Stimulated activated CD4-positive, alpha-beta T cell treated with anti-CD3 and anti-CD28 coated beads, Interleukin-1b, Interleukin-23, amount 100 ng/mL, for 4 hours (primary cell): ENCODE results near the gene ETFA.

Source experiments
- DNase-seq, 2 donors: peaks; one replicate each; pipeline ENCODE4 v3.0.0-alpha.2; 2020; ENCODE audit warnings: low read depth in 2 of 2

The ETFA gene

DNA sequence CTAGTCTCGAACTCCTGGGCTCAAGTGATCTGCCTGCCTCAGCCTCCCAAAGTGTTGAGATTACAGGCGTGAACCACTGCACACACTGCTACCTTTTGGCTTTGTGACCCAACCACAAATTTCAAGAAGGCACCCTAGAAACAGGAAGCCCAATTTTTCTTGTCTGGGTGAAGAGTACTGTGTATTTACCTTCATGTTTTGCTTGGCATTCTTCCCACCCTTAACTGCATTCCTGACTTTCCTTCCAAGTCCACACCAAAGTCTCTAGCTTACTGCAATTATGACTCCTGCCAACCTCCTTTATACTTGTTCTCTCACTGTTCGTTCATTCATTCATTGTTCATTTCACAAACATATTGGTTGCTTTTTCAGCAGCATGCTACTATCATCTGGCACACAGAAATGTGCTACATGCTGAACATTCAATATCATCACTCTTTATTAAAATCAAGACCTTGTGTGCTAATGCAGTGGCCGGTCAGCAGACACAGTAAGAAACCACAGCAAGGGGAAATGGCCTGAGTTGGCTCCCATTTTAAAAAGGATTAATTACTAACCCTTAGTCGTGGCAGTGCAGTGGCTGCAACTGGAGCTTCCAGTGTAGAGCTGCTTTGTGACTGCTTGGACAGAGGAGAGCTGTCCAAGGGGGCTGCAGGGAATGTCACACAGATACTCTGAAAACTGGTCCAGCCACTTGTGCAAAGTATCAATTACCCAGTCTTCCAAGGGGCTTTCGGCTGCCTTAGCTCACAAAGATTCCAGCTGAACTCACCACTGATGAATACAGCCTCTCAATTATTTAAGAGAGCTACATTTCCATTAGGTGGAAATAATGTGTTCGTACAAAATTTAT, 94.0 kb downstream of the ETFA start:
- DNase-seq, result no peak

GRCh38 chr15:76215634-76216033, 95.6 kb downstream of the ETFA start:
- DNase-seq, result no peak

GRCh38 chr15:76209942-76210341, 101.3 kb downstream of the ETFA start:
- no peak for DNase-seq

- DNase-seq, result no peak
Measured at GRCh38 chr15:76209523-76209922, 101.7 kb downstream of the ETFA start.

GRCh38 chr15:76208786-76209424, 102.4 kb downstream of the ETFA start:
- no peak for DNase-seq

DNA sequence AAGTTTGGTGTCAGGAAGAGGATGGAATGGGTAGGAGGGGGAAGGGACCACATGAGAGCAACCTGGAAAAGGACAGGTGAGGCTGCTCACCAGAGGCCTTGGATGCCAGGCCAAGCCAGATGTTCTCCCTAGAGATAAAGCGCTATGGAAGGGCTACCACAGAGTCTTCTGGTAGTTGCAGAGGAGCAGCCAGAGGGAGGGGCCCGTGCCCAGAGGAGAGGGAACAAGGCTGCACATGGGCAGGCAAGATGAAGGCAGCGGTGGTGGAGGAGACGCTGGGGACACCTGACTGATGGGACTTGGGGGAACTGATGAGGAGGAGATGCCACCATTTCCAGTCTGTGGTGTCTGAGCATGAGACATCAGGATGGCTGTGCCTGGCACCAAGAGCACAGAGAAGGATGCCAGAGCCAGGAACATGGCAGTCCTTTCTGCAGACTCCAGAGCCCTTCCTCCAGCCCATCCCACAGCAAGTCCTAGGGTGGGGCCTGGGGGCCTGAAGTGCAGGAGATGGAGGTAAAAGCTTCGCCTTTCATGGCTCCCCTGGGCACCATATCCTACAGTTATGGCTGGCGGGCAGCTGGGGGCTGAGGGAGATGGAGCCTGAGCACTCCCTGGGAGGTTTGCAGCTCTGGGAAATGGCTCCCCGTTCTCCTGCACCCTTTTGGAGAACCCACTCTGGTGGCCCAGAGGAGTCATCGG, 103.0 kb downstream of the ETFA start:
- no peak for DNase-seq

DNA sequence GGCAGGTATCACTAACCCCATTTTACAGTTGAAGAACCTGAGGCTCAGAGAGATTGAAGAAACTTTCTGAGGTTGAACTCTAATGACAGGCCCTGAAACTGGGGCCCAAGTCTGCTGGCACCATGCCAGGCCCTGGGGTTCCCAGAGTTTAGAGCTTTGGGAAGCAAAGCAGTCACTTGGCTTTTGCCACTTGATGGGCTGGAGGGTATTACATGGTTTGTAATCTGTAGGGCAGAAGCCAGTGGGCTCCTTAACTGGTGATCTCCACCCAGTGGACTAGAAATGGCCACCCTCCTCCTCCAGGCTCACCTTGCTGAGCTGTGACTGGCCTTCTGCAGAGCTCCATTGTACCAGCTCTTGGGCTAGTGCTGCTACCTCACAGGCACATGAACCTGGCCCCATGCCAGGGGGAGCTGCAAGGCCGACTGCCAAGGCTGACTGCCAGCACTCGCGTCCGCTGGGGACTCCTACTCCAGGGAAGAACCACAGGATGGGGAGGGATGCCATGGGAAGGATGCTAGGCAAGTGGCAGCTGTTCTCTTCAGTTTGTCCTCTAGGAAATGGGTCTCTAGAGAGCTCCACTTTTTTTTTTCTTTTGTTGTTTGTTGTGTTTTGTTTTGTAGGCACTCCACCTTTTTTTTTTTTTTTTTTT, 104.8 kb downstream of the ETFA start:
- DNase-seq, result no peak

DNA sequence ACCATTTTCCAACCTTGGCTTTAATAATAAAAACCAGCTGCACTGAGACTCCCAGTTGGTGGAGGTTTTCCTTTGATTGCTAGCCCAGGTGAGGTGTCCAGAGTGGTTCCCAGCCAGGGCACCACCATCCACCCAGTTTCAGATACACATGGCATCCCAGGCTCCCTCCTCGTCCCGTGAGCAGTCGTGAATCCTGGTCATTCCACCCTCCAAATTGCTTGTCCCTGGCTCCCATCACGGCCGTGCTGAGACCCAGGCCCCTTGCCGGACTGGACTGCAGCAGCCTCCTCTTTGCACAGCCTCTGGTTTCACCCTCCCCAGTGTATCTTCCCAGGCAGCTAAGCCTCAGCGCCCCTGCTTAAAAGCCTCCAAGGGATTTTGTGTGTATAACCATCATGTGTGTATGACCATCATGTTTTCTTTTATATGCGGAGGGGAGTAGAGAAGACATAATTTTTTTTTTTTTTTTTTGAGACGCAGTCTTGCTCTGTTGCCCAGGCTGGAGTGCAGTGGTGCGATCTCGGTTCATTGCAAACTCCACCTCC, 106.3 kb downstream of the ETFA start:
- no peak for DNase-seq

GRCh38 chr15:76204109-76204845, 107.0 kb downstream of the ETFA start:
- DNase-seq, result no peak

GRCh38 chr15:76203346-76204108, 107.7 kb downstream of the ETFA start:
- no peak for DNase-seq

GRCh38 chr15:76201536-76202255, 109.6 kb downstream of the ETFA start:
- DNase-seq, result no peak

- DNase-seq, result no peak
Measured at GRCh38 chr15:76200641-76201105, 110.6 kb downstream of the ETFA start.

DNA sequence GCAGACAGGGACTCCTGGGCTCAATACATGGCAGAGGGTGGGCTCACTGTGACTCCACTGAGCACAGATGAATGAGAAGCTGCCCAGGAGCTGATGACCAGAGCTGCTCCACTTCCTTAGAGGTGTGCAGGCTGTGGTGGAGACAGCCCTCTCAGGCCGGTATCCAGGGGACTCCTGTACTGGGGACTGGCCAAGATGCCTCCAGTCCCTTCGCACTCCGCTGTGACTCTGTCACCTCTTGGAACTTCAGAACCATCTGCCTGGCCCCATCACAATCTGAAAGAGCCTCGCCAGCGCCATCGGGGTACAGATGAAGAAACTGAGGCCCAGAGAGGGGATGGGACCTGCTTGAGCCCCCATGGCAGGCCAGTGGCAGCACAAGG, 111.2 kb downstream of the ETFA start:
- DNase-seq, result no peak

DNA sequence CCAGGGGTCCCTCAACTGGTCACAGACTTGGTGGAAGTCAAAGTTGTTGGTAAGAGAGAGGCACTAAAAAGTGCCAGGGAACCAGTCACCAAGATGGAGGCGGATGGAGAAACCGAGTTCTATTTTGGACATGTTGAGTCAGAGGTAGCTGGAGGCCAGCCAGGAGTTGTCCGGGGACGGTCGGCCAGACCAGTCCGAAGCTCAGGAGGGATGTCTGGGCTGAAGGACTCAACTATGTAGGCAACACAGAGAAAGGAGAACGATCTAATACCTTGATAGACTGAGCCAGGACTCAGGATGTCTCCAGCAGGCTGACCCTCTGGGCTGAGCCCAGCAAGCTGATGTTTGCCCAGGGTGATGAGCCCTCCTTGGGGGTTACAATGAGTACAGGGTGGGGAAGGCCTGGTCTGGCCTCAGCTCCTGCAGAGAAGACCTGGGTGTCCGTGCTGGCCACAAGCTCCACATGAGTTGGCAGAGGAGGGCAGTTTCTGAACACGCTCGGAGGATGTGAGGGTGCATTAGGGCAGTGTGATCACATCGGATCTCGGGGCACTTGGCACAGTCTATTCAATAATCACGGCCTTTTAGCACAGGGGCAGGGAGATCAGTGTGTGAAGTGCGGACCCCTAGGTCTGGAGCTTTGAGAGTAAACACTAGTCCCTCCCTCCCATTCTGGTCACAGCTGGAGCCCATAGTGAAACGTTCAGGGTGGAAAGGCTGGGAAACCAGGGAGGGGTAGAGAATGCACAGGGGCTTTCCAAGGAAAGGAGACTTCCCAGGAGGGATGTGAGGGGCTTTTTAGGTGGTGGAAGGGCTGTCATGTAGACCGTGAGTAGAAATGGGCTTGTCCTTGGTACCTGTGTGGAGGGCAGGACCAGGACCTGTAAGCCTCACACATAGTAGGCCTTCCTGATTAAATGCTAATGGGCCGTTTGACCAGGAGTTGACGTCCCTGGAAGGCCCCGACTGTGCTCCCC, 111.9 kb downstream of the ETFA start:
- DNase-seq, result no peak

- no peak for DNase-seq
Measured at GRCh38 chr15:76198456-76199105, 112.7 kb downstream of the ETFA start.

GRCh38 chr15:76197703-76198455, 113.4 kb downstream of the ETFA start:
- DNase-seq, result no peak
